ENCODE results near the gene ZNF10. TPM values are rescaled to one million over a fixed set of nuclear protein-coding genes. Genes with fewer than 3 reads are reported as not detected.

ZNF10 gene
- 23.3 TPM for total RNA-seq

GRCh38 chr12:133130038-133130807 lies at the start of gene ZNF10, which contains the start of gene ZNF891:
ZNF10 (plus strand) TSS chr12:133130627; CDS start chr12:133144493, 13,866 bp downstream.
ZNF891 (minus strand) TSS chr12:133130274; CDS start chr12:133121918, 8,356 bp downstream.
- peak; percentile 97 for DNase-seq (ENCODE audit: low spot score)

DNA sequence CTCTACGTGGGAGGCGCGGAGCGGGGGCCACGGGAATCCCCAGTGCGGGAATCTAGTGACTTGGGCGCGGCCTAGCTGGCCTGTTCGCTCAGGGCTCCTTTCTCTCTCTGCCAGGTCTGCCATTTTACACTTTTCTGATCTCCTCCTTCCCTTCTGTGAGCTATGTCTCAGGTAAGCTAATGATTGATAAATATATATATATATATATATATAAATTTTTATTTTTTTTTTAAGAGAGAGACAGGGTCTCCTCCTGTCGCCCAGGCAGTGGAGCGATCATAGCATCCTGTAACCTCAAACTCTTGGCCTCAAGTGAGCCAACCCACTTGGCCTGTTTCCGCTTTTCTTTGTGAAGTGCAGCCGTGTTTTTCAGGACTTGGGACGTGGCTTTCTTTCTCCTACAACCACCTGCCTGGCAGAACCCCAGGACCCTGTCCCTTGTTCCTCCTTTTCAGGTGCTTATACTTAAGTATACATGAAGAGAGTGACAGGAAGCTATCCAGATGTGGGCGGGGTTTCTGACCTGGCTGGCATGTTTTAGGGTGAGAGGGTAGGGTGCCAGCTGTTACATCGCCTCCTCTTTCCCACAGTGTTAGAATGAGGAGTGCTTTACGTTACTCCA lies 49.2 kb upstream of the ZNF10 start:
- no peak for DNase-seq (ENCODE audit: low spot score)

GRCh38 chr12:133083345-133083744 lies 47.1 kb upstream of the ZNF10 start:
- DNase-seq (ENCODE audit: low spot score), result no peak

DNA sequence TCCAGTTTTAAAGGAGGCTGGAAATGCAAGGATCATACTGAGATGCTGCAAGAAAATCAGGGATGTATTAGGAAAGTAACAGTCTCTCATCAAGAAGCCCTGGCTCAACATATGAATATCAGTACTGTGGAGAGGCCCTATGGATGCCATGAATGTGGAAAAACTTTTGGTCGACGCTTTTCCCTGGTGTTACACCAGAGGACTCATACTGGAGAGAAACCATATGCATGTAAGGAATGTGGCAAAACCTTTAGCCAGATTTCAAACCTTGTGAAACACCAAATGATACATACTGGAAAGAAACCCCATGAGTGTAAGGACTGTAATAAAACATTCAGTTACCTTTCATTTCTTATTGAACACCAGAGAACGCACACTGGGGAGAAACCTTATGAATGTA lies 24.8 kb upstream of the ZNF10 start:
- DNase-seq (ENCODE audit: low spot score), result no peak

DNA sequence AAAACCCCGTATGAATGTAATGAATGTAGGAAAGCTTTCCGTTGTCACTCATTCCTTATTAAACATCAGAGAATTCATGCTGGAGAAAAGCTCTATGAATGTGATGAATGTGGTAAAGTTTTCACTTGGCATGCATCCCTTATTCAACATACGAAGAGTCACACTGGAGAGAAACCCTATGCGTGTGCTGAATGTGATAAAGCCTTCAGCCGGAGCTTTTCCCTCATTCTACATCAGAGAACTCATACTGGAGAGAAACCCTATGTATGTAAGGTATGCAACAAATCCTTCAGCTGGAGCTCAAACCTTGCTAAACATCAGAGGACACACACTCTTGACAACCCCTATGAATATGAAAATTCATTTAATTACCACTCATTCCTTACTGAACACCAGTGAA lies 24.2 kb upstream of the ZNF10 start:
- no peak for DNase-seq (ENCODE audit: low spot score)

- DNase-seq (ENCODE audit: low spot score), result no peak
Measured at GRCh38 chr12:133107121-133107520, 23.3 kb upstream of the ZNF10 start.

DNA sequence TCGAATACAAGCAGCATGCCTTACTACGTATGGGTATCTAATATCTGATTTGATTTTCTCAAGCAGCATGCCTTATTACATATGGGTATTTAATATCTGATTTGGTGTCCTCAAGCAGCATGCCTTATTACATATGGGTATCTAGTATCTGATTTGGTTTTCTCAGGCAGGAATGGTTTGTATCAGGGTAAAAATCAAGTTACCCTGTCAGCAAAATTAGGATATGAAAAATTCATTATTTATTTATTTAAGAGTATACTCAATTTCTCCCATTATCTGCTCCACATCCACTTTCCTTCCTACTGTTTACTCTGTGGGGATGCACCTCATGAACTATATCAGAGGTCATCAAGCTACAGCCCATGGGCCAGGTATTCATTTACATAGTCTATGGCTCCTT lies 22.3 kb upstream of the ZNF10 start:
- DNase-seq (ENCODE audit: low spot score), result no peak

- no peak for DNase-seq (ENCODE audit: low spot score)
Measured at GRCh38 chr12:133120385-133121191, 9.8 kb upstream of the ZNF10 start.

- no peak for DNase-seq (ENCODE audit: low spot score)
Measured at GRCh38 chr12:133124674-133125073, 5.8 kb upstream of the ZNF10 start.

- no peak for DNase-seq (ENCODE audit: low spot score)
Measured at GRCh38 chr12:133129368-133130037, 924 bp upstream of the ZNF10 start.

- DNase-seq (ENCODE audit: low spot score), result no peak
Measured at GRCh38 chr12:133130808-133131128, 341 bp downstream of the ZNF10 start.

DNA sequence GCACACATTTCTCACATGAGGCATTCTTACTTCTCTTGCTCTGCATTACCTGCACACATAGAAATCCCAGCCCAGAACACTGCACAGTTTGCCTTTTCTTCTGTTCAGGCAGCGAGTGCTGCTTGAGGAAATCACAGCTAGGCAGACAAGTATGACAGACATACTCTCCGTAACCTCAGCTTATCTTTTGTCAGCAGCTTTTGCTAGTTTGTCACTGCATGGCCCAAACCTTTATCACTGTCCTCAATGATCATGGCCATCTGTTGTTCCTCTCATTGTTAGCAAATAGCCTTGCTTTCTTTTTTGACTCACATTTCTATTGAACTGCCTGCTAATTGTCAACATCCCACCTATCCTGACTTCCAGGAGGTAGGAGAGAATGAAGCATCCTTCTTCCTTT lies 5.3 kb downstream of the ZNF10 start:
- no peak for DNase-seq (ENCODE audit: low spot score)

DNA sequence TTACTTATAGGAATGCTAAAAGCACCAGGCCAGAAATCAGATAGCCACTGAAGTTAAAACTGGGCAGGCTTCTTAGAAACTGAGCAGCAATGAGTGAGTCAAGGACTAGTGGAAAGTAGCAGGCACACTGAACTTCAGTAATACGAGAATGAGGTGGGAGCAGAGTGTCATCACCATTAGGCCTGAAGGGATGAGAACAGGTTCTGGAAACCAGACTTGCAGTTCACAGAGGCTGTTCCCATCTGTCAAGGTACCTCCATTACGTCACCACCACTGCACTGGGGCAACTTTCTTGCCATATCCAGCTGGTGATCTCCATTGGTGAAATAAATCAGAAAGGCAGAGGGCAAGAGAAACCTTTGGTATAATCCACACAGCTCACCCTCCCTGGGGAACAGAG lies 15.6 kb downstream of the ZNF10 start:
- DNase-seq (ENCODE audit: low spot score), result no peak

- DNase-seq (ENCODE audit: low spot score), result no peak
Measured at GRCh38 chr12:133156125-133156690, 25.8 kb downstream of the ZNF10 start.

GRCh38 chr12:133165776-133166175 lies 35.3 kb downstream of the ZNF10 start:
- no peak for DNase-seq (ENCODE audit: low spot score)

- no peak for DNase-seq (ENCODE audit: low spot score)
Measured at GRCh38 chr12:133172491-133172890, 42.1 kb downstream of the ZNF10 start.

- DNase-seq (ENCODE audit: low spot score), result no peak
Measured at GRCh38 chr12:133174901-133175300, 44.5 kb downstream of the ZNF10 start.

- DNase-seq (ENCODE audit: low spot score), result no peak
Measured at GRCh38 chr12:133180669-133181068, 50.2 kb downstream of the ZNF10 start.

GRCh38 chr12:133181238-133181959 lies 51.0 kb downstream of the ZNF10 start, which contains the start of gene ZNF268:
ZNF268 (plus strand) TSS chr12:133181495; CDS start chr12:133181998, 503 bp downstream.
- peak; percentile 94 for DNase-seq (ENCODE audit: low spot score)

DNA sequence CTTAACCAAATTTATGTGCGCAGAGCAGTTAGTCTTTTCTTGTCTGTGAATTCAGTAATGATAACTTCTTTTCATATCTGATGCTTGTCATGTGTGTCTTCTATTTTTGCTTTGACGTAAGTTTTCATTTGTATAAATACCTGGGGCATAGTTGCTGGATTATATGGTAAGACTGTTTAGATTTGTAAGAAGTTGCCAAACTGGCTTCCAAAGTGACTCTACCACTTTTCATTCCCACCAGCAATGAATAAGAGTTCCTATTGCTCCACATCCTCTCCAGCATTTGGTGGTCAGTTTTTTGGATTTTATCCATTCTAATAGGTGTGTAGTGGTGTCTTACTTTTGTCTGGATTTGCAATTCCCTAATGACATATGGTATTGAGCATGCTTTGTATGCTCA lies 59.7 kb downstream of the ZNF10 start:
- DNase-seq (ENCODE audit: low spot score), result no peak

GRCh38 chr12:133192847-133193246 lies 62.4 kb downstream of the ZNF10 start:
- no peak for DNase-seq (ENCODE audit: low spot score)

Data from ureter (tissue), 1 donor.